ENCODE measurements around the gene LSM12.
"Not testable (repeated sequence)": the region's sequence is repeated elsewhere in the genome, so short reads cannot be mapped to it uniquely, and the experiment has no call there.

The LSM12 gene

GRCh38 chr17:44076716-44077594 is 10.5 kb upstream of the LSM12 start:
- DNase-seq (ENCODE audit: low read depth in 2 of 2, low spot score in 1 of 2): no peak

GRCh38 chr17:44075598-44076293 is 9.3 kb upstream of the LSM12 start:
- no peak for DNase-seq (ENCODE audit: low read depth in 2 of 2, low spot score in 1 of 2)

- DNase-seq (ENCODE audit: low read depth in 2 of 2, low spot score in 1 of 2): no peak
Observed at GRCh38 chr17:44074911-44075285, 8.4 kb upstream of the LSM12 start.

- DNase-seq (ENCODE audit: low read depth in 2 of 2, low spot score in 1 of 2): no peak
Observed at GRCh38 chr17:44074231-44074910, 7.9 kb upstream of the LSM12 start.

- no peak for DNase-seq (ENCODE audit: low read depth in 2 of 2, low spot score in 1 of 2)
Observed at GRCh38 chr17:44071772-44072171, 5.3 kb upstream of the LSM12 start.

- peak in 1 of 2 donors; percentile 27 for DNase-seq (ENCODE audit: low read depth in 2 of 2, low spot score in 1 of 2)
Observed at GRCh38 chr17:44071198-44071520, 4.7 kb upstream of the LSM12 start.

- peak; percentile 45 to 54 for DNase-seq (ENCODE audit: low read depth in 2 of 2, low spot score in 1 of 2)
Observed at GRCh38 chr17:44070455-44071197, 4.2 kb upstream of the LSM12 start, which contains the start of gene G6PC3. Gene G6PC3 (plus strand): TSS chr17:44070735. CDS start chr17:44070966, 231 bp downstream.

- DNase-seq (ENCODE audit: low read depth in 2 of 2, low spot score in 1 of 2): no peak
Observed at GRCh38 chr17:44069974-44070454, 3.5 kb upstream of the LSM12 start.

- no peak for DNase-seq (ENCODE audit: low read depth in 2 of 2, low spot score in 1 of 2)
Observed at GRCh38 chr17:44067545-44067940, 1.1 kb upstream of the LSM12 start.

GRCh38 chr17:44065668-44066203 is 735 bp downstream of the LSM12 start:
- DNase-seq (ENCODE audit: low read depth in 2 of 2, low spot score in 1 of 2): no peak

GRCh38 chr17:44063704-44064639 is 2.5 kb downstream of the LSM12 start:
- no peak for DNase-seq (ENCODE audit: low read depth in 2 of 2, low spot score in 1 of 2)

GRCh38 chr17:44062871-44063270 is 3.6 kb downstream of the LSM12 start:
- DNase-seq (ENCODE audit: low read depth in 2 of 2, low spot score in 1 of 2): no peak

- DNase-seq (ENCODE audit: low read depth in 2 of 2, low spot score in 1 of 2): no peak
Observed at GRCh38 chr17:44061446-44061845, 5.0 kb downstream of the LSM12 start.

- no peak for DNase-seq (ENCODE audit: low read depth in 2 of 2, low spot score in 1 of 2)
Observed at GRCh38 chr17:44059101-44059892, 7.2 kb downstream of the LSM12 start.

GRCh38 chr17:44053125-44053872 is 13.2 kb downstream of the LSM12 start:
- DNase-seq (ENCODE audit: low read depth in 2 of 2, low spot score in 1 of 2): no peak

- no peak for DNase-seq (ENCODE audit: low read depth in 2 of 2, low spot score in 1 of 2)
Observed at GRCh38 chr17:44049294-44050060, 17.0 kb downstream of the LSM12 start.

GRCh38 chr17:44046893-44047292 is 19.6 kb downstream of the LSM12 start:
- not testable (repeated sequence) for DNase-seq (ENCODE audit: low read depth in 2 of 2, low spot score in 1 of 2)

All from stimulated activated CD8-positive, alpha-beta memory T cell treated with anti-CD3 and anti-CD28 coated beads, Interleukin-4, amount 100 ng/mL, for 1 hour (primary cell).